ENCODE measurements around the gene PRKG2.

Gene PRKG2

DNA sequence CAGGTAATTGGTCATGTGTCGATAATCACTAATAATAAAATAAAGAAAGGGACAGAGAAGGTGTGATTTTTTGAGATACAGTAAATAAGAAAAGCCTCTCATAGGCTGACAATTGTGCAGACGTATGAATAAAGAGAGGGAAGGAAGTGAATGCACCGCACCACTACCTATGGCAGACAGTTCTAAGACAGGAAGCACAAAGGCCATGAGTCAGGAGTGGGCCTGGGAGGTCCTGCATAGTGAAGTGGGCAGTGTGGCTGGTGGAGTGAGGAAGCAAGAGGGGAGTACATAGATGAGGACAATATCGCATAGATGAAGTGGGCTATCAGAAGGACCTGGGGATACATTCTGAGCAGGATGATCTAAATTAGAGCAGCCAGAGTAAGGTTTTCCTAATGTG is 108.9 kb downstream of the PRKG2 start:
- no peak overlapping the region for H3K9ac ChIP-seq (ENCODE audit: low read depth, low read length, poor library complexity, severe bottlenecking)
- TF ChIP-seq EZH2phosphoT487 (IDR thresholded peaks at IDR 0.05; ENCODE audit: borderline replicate concordance): no peak
- TF ChIP-seq, protein P1, sequence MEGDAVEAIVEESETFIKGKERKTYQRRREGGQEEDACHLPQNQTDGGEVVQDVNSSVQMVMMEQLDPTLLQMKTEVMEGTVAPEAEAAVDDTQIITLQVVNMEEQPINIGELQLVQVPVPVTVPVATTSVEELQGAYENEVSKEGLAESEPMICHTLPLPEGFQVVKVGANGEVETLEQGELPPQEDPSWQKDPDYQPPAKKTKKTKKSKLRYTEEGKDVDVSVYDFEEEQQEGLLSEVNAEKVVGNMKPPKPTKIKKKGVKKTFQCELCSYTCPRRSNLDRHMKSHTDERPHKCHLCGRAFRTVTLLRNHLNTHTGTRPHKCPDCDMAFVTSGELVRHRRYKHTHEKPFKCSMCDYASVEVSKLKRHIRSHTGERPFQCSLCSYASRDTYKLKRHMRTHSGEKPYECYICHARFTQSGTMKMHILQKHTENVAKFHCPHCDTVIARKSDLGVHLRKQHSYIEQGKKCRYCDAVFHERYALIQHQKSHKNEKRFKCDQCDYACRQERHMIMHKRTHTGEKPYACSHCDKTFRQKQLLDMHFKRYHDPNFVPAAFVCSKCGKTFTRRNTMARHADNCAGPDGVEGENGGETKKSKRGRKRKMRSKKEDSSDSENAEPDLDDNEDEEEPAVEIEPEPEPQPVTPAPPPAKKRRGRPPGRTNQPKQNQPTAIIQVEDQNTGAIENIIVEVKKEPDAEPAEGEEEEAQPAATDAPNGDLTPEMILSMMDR (conservative IDR thresholded peaks at IDR 0.05; ENCODE audit: low read length): no peak
- no peaks in the 10 kb centered on the region for H3K36me3 ChIP-seq (ENCODE audit: insufficient read depth, low read length)
- H3K4me3 ChIP-seq (ENCODE audit: low read length, poor library complexity, severe bottlenecking): no peak overlapping the region
- H3K9me3 ChIP-seq (ENCODE audit: insufficient read depth, low read depth, low read length): no peaks in the 10 kb centered on the region
- no peaks in the 10 kb centered on the region for H3F3A ChIP-seq (ENCODE audit: low read depth)
- no peaks in the 10 kb centered on the region for H3K79me2 ChIP-seq (ENCODE audit: insufficient read depth, low read length)
- H3K9me2 ChIP-seq (replicated peaks; ENCODE audit: low read depth, low read length): no peaks in the 10 kb centered on the region
- H4K20me1 ChIP-seq (ENCODE audit: insufficient read depth, low read length, poor library complexity, severe bottlenecking): no peaks in the 10 kb centered on the region
- peak overlapping the region; percentile 48; the same call in 1 of the 2 replicates for H2AFZ ChIP-seq (ENCODE audit: low read length)
- no peak overlapping the region for H3K4me2 ChIP-seq (ENCODE audit: low read depth, low read length, poor library complexity, severe bottlenecking)
- H3K27me3 ChIP-seq (ENCODE audit: insufficient read depth, low read length, poor library complexity, severe bottlenecking): no peaks in the 10 kb centered on the region
- peaks cover 6% of the 10 kb centered on the region for H3K4me1 ChIP-seq (ENCODE audit: insufficient read depth, low read length, poor library complexity, severe bottlenecking)

GRCh38 chr4:81102107-81102506 is 112.9 kb downstream of the PRKG2 start:
- no peaks in the 10 kb centered on the region for H3K79me2 ChIP-seq (ENCODE audit: insufficient read depth, low read length)
- no peak overlapping the region for H3K4me3 ChIP-seq (ENCODE audit: low read length, poor library complexity, severe bottlenecking)
- no peaks in the 10 kb centered on the region for H3K9me2 ChIP-seq (replicated peaks; ENCODE audit: low read depth, low read length)
- H4K20me1 ChIP-seq (ENCODE audit: insufficient read depth, low read length, poor library complexity, severe bottlenecking): no peaks in the 10 kb centered on the region
- H3K36me3 ChIP-seq (ENCODE audit: insufficient read depth, low read length): no peaks in the 10 kb centered on the region
- TF ChIP-seq, protein P1 (conservative IDR thresholded peaks at IDR 0.05; ENCODE audit: low read length): no peak
- no peak for TF ChIP-seq EZH2phosphoT487 (IDR thresholded peaks at IDR 0.05; ENCODE audit: borderline replicate concordance)
- no peaks in the 10 kb centered on the region for H3F3A ChIP-seq (ENCODE audit: low read depth)
- H3K27me3 ChIP-seq (ENCODE audit: insufficient read depth, low read length, poor library complexity, severe bottlenecking): no peaks in the 10 kb centered on the region
- no peak overlapping the region for H2AFZ ChIP-seq (ENCODE audit: low read length)
- H3K4me1 ChIP-seq (ENCODE audit: insufficient read depth, low read length, poor library complexity, severe bottlenecking): peaks cover 6% of the 10 kb centered on the region
- no peak overlapping the region for H3K4me2 ChIP-seq (ENCODE audit: low read depth, low read length, poor library complexity, severe bottlenecking)
- no peak overlapping the region for H3K9ac ChIP-seq (ENCODE audit: low read depth, low read length, poor library complexity, severe bottlenecking)
- no peaks in the 10 kb centered on the region for H3K9me3 ChIP-seq (ENCODE audit: insufficient read depth, low read depth, low read length)

DNA sequence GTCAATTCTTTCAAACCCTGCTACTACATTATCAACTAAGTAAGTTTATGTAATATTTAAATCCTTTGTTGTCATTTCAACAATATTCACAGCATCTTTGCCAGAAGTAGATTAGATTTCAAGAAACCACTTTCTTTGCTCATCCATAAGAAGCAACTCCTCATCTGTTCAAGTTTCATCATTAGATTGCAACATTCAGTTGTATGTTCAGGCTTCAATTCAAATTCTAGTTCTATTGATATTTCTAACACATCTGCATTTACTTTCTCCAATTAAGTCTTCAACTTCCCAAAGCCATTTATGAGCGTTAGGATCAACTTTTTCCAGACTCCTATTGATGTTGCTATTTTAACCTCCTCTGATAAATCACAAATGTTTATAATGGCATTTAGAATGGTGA is 118.5 kb downstream of the PRKG2 start:
- H3K36me3 ChIP-seq (ENCODE audit: insufficient read depth, low read length): no peaks in the 10 kb centered on the region
- no peaks in the 10 kb centered on the region for H3F3A ChIP-seq (ENCODE audit: low read depth)
- no peak overlapping the region for H3K9ac ChIP-seq (ENCODE audit: low read depth, low read length, poor library complexity, severe bottlenecking)
- no peaks in the 10 kb centered on the region for H3K9me2 ChIP-seq (replicated peaks; ENCODE audit: low read depth, low read length)
- no peak overlapping the region for H3K4me3 ChIP-seq (ENCODE audit: low read length, poor library complexity, severe bottlenecking)
- H3K4me1 ChIP-seq (ENCODE audit: insufficient read depth, low read length, poor library complexity, severe bottlenecking): no peaks in the 10 kb centered on the region
- no peak for TF ChIP-seq EZH2phosphoT487 (IDR thresholded peaks at IDR 0.05; ENCODE audit: borderline replicate concordance)
- TF ChIP-seq, protein P1 (conservative IDR thresholded peaks at IDR 0.05; ENCODE audit: low read length): no peak
- no peaks in the 10 kb centered on the region for H4K20me1 ChIP-seq (ENCODE audit: insufficient read depth, low read length, poor library complexity, severe bottlenecking)
- H3K4me2 ChIP-seq (ENCODE audit: low read depth, low read length, poor library complexity, severe bottlenecking): no peak overlapping the region
- H3K27me3 ChIP-seq (ENCODE audit: insufficient read depth, low read length, poor library complexity, severe bottlenecking): no peaks in the 10 kb centered on the region
- H2AFZ ChIP-seq (ENCODE audit: low read length): no peak overlapping the region
- no peaks in the 10 kb centered on the region for H3K9me3 ChIP-seq (ENCODE audit: insufficient read depth, low read depth, low read length)
- H3K79me2 ChIP-seq (ENCODE audit: insufficient read depth, low read length): no peaks in the 10 kb centered on the region

Data from Loucy (cell line).